ENCODE measurements around the gene EPO.

DNA sequence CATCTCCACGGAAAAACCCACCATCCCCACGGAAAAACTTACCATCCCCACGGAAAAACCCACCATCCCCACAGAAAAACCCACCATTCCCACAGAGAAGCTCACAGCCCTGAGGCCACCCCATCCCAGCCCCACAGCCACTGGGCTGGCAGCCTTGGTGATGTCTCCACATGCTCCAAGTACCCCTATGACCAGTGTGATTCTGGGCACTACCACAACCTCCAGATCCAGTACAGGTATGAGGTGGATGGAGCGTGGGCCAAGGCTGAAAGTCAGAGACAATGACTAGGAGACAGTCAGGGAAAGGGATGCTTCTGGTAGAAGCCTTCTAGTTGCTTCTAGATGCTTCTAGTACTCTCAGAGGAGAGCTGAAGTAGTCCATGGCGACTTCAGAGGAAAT is 32.7 kb downstream of the EPO start:
- TF ChIP-seq, protein P1, sequence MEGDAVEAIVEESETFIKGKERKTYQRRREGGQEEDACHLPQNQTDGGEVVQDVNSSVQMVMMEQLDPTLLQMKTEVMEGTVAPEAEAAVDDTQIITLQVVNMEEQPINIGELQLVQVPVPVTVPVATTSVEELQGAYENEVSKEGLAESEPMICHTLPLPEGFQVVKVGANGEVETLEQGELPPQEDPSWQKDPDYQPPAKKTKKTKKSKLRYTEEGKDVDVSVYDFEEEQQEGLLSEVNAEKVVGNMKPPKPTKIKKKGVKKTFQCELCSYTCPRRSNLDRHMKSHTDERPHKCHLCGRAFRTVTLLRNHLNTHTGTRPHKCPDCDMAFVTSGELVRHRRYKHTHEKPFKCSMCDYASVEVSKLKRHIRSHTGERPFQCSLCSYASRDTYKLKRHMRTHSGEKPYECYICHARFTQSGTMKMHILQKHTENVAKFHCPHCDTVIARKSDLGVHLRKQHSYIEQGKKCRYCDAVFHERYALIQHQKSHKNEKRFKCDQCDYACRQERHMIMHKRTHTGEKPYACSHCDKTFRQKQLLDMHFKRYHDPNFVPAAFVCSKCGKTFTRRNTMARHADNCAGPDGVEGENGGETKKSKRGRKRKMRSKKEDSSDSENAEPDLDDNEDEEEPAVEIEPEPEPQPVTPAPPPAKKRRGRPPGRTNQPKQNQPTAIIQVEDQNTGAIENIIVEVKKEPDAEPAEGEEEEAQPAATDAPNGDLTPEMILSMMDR (conservative IDR thresholded peaks at IDR 0.05), result no peak
- no peak for TF ChIP-seq EZH2 (IDR thresholded peaks at IDR 0.05; ENCODE audit: low read depth)
